Glomerular endothelial cell (primary cell): Measurements from ENCODE around the gene RTBDN. TPM values are rescaled to one million over a fixed set of nuclear protein-coding genes. Genes with fewer than 3 reads are reported as not detected.
A peak's percentile ranks its signal among the peaks of the same experiment; 100 is the strongest.

Source experiments
- DNase-seq: peaks from one replicate; pipeline ENCODE4 v3.0.0-alpha.2; 2011; ENCODE audit warnings: low read depth, low spot score; ENCODE audit errors: extremely low read depth
- total RNA-seq: library from RNA; depleted of rRNA; stranded (reverse); fragments of >200 nt; gene quantifications from 2 replicates; pipeline ENCODE4 v1.2.3, GENCODE V29; 2015

The RTBDN gene
- total RNA-seq, result not detected in 2 replicates

DNA sequence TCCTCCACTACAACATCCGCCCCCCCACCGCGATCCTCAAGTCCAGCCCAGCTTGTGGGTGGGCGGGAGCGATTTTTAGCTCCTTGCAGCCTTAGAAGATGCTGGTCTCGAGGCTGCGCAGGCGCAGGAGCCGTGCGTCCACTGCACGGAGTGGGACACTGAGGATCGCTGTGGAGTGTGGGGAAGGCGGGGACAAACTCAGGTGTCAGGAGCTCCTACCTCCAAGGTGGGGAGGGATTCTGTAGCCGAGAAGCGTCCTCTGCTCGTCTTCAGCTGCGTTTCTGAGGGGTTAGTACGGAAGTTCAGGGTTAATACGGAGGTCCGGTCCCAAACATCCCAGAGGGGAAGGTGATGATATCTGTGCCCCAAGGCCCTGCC lies at the start of gene RTBDN:
RTBDN (minus strand) TSS at position 14 of the 378 bp plus-strand sequence. CDS start 4,600 bp downstream, outside the sequence.
- DNase-seq, result no peak

- DNase-seq, result no peak
These were observed 48.2 kb upstream of the RTBDN start for GRCh38 chr19:12882589-12882988.

DNA sequence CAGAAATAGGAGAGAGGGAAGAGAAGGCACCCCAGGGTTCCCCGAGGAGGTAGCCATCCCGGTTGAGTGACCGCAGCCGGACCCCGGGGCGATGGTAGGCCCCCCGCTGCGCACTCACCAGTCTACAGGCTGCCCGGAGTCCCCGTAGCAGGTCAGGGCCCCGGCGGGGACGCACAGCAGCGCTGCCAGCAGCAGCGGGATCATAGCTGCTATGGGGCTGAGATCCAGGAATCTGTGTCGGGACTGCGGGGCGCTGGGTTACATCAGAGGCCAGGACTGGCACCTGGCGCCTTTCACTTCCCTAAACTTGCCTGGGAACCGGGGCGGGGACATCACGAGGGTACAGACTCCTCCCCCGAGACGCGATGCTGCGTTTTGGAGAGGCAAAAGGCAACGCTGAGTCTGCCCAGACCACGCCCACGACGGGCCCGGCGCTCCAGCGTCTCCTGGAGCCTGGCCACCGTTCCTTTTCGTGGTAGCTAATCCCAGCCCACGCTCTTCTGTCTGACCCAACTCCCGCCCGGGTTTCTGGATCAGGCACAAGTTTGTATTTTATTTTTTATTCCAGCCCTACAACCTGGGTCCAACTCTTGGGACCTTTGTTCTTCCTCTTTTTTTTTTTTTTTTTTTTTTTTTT lies 46.9 kb upstream of the RTBDN start, which contains the start of gene DNASE2:
DNASE2 (minus strand) TSS at position 278 of the 637 bp plus-strand sequence; CDS start at position 204, 74 bp downstream.
- peak; percentile 27 for DNase-seq

DNA sequence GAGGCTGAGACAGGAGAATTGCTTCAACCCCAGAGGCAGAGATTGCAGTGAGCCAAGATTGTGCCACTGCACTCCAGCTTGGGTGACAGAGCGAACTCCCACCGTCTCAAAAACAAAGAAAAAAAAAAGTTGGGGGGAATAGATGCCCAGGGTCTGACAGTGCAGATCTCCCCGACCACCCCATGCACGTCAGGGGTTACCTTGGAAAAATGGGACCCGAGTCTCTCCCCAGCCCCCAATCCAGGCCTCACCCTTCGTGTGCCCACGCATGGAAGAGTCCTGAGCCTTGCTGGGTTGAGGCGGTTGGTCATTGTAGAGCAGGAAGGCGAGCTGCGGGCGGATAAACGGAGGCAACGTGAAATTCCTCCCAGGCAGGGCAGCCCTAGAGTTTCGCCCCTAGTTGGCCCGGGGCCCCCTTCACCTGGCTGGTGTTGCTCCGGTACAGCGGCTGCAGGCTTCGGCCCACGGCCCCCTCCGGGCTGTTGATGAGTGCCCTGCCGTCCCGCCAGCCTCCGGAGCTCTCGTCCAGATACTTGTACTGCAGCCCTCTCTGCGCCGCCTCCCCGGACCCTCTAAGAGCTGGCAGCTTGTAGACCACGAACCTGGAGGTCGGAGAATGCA lies 46.3 kb upstream of the RTBDN start:
- DNase-seq, result no peak

DNA sequence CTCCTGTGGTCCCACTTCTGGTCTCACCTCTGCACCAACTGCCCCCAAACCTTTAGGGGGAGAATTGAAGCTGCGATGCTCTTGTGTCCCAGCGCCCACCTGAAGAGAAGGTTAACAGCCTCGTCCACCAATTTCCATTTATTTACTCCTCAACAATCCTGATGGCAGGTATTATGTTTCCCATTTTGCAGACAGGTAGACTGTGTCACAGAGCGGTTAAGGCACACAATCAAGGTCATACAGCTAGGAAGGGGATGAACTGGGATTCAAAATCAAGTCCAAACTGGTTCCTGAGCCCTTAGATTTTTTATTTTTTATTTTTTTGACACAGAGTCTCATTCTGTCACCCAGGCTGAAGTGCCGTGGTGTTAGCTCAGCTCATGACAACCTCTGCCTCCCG lies 40.7 kb upstream of the RTBDN start:
- DNase-seq, result no peak

DNA sequence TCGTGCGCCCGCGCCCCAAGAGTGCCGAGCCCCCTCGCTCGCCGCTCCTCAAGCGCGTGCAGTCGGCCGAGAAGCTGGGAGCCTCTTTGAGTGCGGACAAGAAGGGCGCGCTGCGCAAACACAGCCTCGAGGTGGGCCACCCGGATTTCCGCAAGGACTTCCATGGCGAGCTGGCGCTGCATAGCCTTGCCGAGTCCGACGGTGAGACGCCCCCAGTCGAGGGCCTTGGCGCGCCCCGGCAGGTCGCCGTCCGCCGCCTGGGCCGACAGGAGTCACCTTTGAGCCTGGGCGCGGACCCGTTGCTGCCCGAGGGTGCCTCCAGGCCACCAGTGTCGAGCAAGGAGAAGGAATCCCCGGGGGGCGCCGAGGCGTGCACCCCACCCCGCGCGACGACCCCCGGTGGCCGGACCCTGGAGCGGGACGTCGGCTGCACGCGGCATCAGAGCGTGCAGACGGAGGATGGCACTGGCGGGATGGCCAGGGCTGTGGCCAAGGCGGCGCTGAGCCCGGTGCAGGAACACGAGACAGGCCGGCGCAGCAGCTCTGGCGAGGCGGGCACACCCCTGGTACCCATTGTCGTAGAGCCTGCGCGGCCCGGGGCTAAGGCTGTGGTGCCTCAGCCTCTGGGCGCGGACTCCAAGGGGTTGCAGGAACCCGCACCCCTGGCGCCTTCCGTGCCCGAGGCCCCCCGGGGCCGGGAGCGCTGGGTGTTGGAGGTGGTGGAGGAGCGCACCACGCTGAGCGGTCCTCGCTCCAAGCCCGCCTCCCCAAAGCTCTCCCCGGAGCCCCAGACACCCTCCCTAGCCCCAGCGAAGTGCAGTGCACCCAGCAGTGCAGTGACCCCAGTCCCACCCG lies 39.7 kb upstream of the RTBDN start:
- DNase-seq, result no peak

- DNase-seq, result peak; percentile 25
These were observed 38.8 kb upstream of the RTBDN start for GRCh38 chr19:12872941-12873890.

DNA sequence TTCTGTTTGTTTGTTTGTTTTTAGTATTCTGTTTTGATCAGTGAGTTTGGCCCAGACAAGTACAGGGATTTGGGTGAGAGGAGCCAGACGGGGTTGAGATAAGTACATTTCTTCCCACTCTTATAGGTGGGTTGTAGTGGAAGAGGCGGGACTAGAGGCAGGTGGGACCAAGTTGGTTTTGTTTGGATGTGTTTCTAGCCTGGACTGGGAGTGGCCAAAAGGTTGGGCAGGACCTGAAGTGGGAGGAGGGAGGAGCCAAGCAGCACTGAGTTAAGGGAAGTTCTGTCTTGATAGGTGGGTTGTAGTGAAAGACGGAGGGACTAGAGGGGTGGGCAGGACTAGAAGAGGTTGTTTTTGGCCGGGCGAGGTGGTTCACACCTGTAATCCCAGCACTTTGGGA lies 37.9 kb upstream of the RTBDN start:
- DNase-seq, result no peak

DNA sequence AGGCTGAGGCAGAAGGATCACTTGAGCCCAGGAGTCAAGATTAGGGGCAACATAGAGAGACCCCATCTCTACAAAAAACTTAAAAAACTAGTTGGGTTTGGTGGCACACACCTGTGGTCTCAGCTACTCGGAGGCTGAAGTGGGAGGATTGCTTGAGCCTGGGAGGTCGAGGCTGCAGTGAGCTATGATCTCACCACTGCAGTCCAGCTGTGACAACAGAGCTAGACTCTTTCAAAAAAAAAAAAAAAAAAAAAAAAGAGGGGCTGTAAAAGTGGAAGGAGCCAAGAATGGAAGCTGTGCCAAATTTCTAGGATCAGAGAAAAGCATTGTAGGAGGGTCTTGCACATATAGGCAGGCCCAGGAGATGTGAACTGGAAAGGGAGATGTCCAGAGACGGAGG lies 37.3 kb upstream of the RTBDN start:
- no peak for DNase-seq

- no peak for DNase-seq
These were observed 34.2 kb upstream of the RTBDN start for GRCh38 chr19:12868540-12869112.

DNA sequence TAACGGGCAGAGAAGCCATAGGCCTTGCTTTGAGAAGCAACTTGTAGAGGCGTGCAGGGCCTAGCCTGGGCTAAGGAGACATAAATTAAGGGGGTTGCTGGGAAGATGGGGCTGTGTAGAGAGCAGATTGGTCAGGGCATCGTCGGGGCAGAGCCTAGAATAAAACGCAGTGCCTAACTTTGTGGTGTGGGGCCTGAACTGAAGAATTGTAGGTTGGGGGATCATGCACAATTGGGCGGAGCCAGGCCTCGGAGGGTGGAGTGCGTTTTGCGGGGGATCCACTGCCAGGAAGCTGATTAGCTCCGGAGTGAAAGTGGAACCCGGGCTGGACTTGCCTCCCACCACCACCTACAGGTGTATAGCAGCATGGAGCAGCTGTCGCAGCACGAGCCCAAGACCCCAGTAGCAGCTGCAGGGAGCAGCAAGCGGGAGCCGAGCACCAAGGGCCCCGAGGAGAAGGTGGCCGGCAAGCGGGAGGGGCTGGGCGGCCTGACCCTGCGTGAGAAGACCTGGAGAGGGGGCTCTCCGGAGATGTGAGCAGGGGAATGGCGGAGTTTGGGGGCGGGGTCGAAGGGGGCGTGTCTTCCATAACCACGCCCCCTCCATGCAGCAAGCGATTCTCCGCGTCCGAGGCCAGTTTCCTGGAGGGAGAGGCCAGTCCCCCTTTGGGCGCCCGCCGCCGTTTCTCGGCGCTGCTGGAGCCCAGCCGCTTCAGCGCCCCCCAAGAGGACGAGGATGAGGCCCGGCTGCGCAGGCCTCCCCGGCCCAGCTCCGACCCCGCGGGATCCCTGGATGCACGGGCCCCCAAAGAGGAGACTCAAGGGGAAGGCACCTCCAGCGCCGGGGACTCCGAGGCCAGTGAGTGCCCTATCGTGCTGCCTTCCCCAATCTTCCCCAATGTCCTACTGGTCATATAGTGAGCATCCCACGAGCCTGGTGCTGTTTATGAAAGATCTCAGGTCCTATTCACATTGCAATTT lies 33.0 kb upstream of the RTBDN start:
- DNase-seq, result no peak

DNA sequence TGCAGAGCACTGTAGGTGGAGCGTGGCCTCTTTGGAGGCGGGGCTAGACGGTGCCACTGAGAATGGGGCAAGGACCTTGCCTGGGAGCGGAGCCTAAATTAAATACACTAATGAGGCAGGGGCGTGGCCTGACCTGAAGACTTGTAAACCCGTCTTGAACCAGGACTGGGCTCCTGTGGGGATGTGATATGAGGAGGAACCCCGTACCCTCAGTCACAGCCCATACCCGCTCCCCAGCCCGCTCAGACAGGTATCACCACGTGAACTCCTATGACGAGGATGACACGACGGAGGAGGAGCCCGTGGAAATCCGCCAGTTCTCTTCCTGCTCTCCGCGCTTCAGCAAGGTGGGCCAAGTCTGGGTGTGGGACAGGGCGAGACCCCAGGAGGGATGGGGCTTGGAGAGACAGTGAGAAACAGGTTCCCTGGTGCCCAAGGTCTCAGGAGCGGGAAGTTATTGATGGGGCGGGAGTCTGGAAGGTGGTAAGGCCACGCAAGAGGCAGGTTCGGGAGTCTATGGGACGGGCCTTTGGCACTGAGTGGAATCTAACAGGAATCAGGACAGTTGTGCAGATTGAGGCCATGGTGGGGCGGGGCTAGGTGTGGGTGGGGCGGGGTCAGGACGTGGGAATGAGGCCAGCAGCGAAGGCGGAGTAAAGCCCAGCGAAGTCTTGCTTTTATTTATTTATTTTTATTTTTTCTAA lies 32.2 kb upstream of the RTBDN start:
- no peak for DNase-seq

- DNase-seq, result no peak
These were observed 31.5 kb upstream of the RTBDN start for GRCh38 chr19:12865746-12866415.

DNA sequence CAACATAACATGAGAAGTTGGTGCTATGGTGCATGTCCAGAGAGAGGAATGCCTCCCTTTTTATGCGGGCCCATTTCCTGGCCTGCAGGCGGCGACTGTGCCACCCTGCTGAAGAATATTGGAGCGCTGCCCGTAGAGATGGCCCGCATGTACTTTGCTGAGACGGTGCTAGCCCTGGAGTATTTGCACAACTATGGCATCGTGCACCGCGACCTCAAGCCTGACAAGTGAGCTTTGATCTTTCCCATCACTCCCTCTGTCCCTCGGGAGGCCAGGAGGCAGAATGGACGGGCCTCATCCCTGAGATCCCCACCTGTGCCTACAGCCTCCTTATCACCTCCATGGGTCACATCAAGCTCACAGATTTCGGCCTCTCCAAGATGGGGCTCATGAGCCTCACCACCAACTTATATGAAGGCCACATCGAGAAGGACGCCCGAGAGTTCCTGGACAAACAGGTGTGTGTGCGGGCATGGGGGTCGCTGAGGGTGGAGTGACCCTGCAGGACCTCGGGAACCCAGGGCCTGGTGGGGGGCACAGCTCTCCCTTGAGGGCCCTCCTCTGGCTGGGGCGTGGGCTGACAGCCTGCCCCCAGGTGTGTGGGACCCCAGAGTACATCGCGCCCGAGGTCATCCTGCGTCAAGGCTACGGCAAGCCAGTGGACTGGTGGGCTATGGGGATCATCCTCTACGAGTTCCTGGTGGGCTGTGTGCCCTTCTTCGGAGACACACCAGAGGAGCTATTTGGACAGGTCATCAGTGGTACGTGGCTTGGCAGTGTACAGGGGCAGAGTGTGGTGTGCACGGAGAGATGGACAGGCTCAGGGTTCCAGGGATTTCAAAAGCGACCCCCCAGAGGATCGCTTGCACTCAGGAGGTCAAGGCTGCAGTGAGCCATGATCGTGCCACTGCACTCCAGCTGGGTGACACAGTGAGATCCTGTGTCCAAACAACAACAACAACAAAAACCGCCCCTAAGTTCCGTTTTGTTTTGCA lies 30.6 kb upstream of the RTBDN start:
- no peak for DNase-seq

DNA sequence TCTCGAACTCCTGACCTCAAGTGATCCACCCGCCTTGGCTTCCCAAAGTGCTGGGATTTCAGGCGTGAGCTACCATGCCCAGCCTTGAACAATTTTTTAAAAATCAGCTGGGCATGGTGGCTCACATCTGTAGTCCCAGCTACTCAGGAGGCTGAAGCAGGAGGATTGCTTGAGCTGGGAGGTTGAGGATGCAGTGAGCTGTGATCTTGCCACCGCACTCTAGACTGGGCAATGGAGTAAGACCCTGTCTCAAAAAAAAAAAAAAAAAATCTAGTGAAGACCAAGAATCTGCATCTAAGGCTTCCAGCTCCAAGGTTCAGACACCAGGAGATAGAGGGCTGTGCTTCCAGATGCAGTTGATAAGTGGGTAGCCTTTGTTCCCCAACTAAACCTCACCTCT lies 29.8 kb upstream of the RTBDN start:
- DNase-seq, result no peak

GRCh38 chr19:12859546-12859945 lies 25.2 kb upstream of the RTBDN start:
- DNase-seq, result no peak
